Measurements from ENCODE around the gene OLIG2. TPM values are rescaled to one million over a fixed set of nuclear protein-coding genes. Genes with fewer than 3 reads are reported as not detected.

Gene OLIG2
- total RNA-seq, 1 donor from 2014 or later = 0.56 TPM

DNA sequence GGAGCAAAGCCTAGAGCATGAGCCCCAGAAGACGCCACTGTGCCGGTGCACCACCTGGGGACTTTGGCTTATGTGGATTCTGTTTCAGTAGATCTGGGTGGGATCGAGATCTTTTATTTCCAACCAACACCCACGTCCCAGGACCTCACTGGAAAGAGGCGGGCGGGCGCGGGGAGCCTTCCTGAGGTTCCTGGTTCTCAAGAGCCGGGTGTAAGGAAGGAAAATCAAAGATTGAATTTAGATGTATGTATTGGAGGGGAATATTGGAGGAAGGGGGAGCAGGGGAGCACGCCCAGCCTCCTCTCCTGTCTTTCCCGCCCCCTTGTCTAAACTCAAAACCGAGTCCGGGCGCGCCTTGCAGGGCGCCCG, 6.2 kb upstream of the OLIG2 start:
- H3K27ac Mint-ChIP-seq (ENCODE audit: unreplicated experiment) = no peak overlapping the region
- TF ChIP-seq CTCF (IDR thresholded peaks at IDR 0.05) = no peak

GRCh38 chr21:33019885-33020557, 5.7 kb upstream of the OLIG2 start:
- no peak for DNase-seq (ENCODE audit: extremely low spot score, unreplicated experiment)
- Mint-ChIP-seq H3K9me3 (ENCODE audit: unreplicated experiment) (no peaks in the 10 kb centered on the region), H3K4me1 (ENCODE audit: unreplicated experiment) (peaks cover 4% of the 10 kb centered on the region), H3K36me3 (ENCODE audit: unreplicated experiment) (no peaks in the 10 kb centered on the region), H3K27me3 (ENCODE audit: unreplicated experiment) (peaks cover 79% of the 10 kb centered on the region), H3K4me3 (ENCODE audit: unreplicated experiment) (no peak overlapping the region), H3K27ac (ENCODE audit: unreplicated experiment) (no peak overlapping the region)
- TF ChIP-seq CTCF (IDR thresholded peaks at IDR 0.05) = no peak

More for the DNA sequence above, 6.2 kb upstream of the OLIG2 start:
- no peaks in the 10 kb centered on the region for H3K9me3 Mint-ChIP-seq (ENCODE audit: unreplicated experiment)
- H3K4me1 Mint-ChIP-seq (ENCODE audit: unreplicated experiment) = peaks cover 2% of the 10 kb centered on the region
- no peaks in the 10 kb centered on the region for H3K36me3 Mint-ChIP-seq (ENCODE audit: unreplicated experiment)
- peaks cover 76% of the 10 kb centered on the region for H3K27me3 Mint-ChIP-seq (ENCODE audit: unreplicated experiment)
- no peak for DNase-seq (ENCODE audit: extremely low spot score, unreplicated experiment)
- no peak overlapping the region for H3K4me3 Mint-ChIP-seq (ENCODE audit: unreplicated experiment)

DNA sequence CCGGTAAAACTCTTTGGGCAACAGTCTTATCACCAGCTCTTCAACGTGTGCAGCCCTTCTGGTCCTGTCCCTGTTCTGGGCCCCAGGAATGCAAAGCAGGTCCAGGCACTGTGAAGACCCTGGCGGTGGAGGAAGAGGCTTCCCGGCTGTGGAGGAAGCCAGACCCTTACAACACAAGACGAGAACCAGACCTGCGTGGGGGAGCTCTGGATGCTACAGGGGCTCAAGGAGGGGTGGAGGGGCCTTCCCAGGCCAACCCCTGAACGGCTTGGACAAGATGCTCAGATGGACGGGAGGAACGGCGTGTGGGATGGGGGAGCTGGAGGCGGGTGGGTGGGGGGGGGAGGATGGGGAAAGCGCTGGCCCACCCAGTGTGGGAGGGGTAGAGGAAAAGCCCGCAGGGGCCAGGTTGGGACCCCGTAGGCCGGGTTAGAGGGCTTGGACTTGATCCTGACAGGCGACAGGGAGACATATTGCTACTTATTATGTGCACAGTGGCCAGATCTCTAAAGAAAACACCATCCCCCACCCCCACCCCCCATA, 5.1 kb upstream of the OLIG2 start:
- no peak overlapping the region for H3K27ac Mint-ChIP-seq (ENCODE audit: unreplicated experiment)
- no peaks in the 10 kb centered on the region for H3K9me3 Mint-ChIP-seq (ENCODE audit: unreplicated experiment)
- TF ChIP-seq CTCF (IDR thresholded peaks at IDR 0.05) = no peak
- peaks cover 76% of the 10 kb centered on the region for H3K27me3 Mint-ChIP-seq (ENCODE audit: unreplicated experiment)
- no peak for DNase-seq (ENCODE audit: extremely low spot score, unreplicated experiment)
- H3K36me3 Mint-ChIP-seq (ENCODE audit: unreplicated experiment) = no peaks in the 10 kb centered on the region
- H3K4me1 Mint-ChIP-seq (ENCODE audit: unreplicated experiment) = peaks cover 5% of the 10 kb centered on the region
- no peak overlapping the region for H3K4me3 Mint-ChIP-seq (ENCODE audit: unreplicated experiment)

GRCh38 chr21:33021150-33021549, 4.6 kb upstream of the OLIG2 start:
- Mint-ChIP-seq H3K27ac (ENCODE audit: unreplicated experiment) (no peak overlapping the region), H3K27me3 (ENCODE audit: unreplicated experiment) (peaks cover 75% of the 10 kb centered on the region), H3K9me3 (ENCODE audit: unreplicated experiment) (no peaks in the 10 kb centered on the region), H3K36me3 (ENCODE audit: unreplicated experiment) (no peaks in the 10 kb centered on the region), H3K4me1 (ENCODE audit: unreplicated experiment) (peaks cover 10% of the 10 kb centered on the region), H3K4me3 (ENCODE audit: unreplicated experiment) (no peak overlapping the region)
- no peak for DNase-seq (ENCODE audit: extremely low spot score, unreplicated experiment)
- no peak for TF ChIP-seq CTCF (IDR thresholded peaks at IDR 0.05)

- TF ChIP-seq CTCF (IDR thresholded peaks at IDR 0.05) = no peak
- Mint-ChIP-seq H3K27ac (ENCODE audit: unreplicated experiment) (no peak overlapping the region), H3K4me1 (ENCODE audit: unreplicated experiment) (peaks cover 13% of the 10 kb centered on the region), H3K4me3 (ENCODE audit: unreplicated experiment) (no peak overlapping the region), H3K36me3 (ENCODE audit: unreplicated experiment) (no peaks in the 10 kb centered on the region), H3K9me3 (ENCODE audit: unreplicated experiment) (no peaks in the 10 kb centered on the region), H3K27me3 (ENCODE audit: unreplicated experiment) (peaks cover 75% of the 10 kb centered on the region)
- DNase-seq (ENCODE audit: extremely low spot score, unreplicated experiment) = no peak
Observed at GRCh38 chr21:33021667-33022066, 4.1 kb upstream of the OLIG2 start.
